ENCODE results near the gene GP1BA. TPM values are rescaled to one million over a fixed set of nuclear protein-coding genes. Genes with fewer than 3 reads are reported as not detected.

The GP1BA gene
- polyA plus RNA-seq, 1 donor from 2014 or later = 0.26 TPM

Other genes starting within 250 kb of the GP1BA start
- gene PELP1, start 228.1 kb upstream of the GP1BA start, polyA plus RNA-seq = 12.7 TPM
- gene ARRB2, start 221.6 kb upstream of the GP1BA start, polyA plus RNA-seq = 21.5 TPM
- 48.1 TPM for gene MED11, start 200.8 kb upstream of the GP1BA start, polyA plus RNA-seq
- not detected for gene ZMYND15, start 192.4 kb upstream of the GP1BA start, polyA plus RNA-seq
- 17.7 TPM for gene CXCL16, start 192.3 kb upstream of the GP1BA start, polyA plus RNA-seq
- gene TM4SF5, start 160.4 kb upstream of the GP1BA start, polyA plus RNA-seq = not detected
- not detected for gene VMO1, start 145.9 kb upstream of the GP1BA start, polyA plus RNA-seq
- gene GLTPD2, start 143.3 kb upstream of the GP1BA start, polyA plus RNA-seq = not detected
- 261 TPM for gene PSMB6, start 136.1 kb upstream of the GP1BA start, polyA plus RNA-seq
- 4.9 TPM for gene PLD2, start 125.1 kb upstream of the GP1BA start, polyA plus RNA-seq
- 21.4 TPM for gene MINK1, start 98.9 kb upstream of the GP1BA start, polyA plus RNA-seq
- gene C17orf107, start 32.7 kb upstream of the GP1BA start, polyA plus RNA-seq = 1.0 TPM
- 0.89 TPM for gene CHRNE, start 29.2 kb upstream of the GP1BA start, polyA plus RNA-seq
- gene SLC25A11, start 7.8 kb downstream of the GP1BA start, polyA plus RNA-seq = 70.9 TPM
- gene RNF167, start 8.0 kb downstream of the GP1BA start, polyA plus RNA-seq = 27.3 TPM
- 1,903 TPM for gene PFN1, start 16.3 kb downstream of the GP1BA start, polyA plus RNA-seq
- gene ENO3, start 18.8 kb downstream of the GP1BA start, polyA plus RNA-seq = 3.1 TPM
- 97.1 TPM for gene SPAG7, start 35.5 kb downstream of the GP1BA start, polyA plus RNA-seq
- 19.1 TPM for gene CAMTA2, start 55.4 kb downstream of the GP1BA start, polyA plus RNA-seq
- gene INCA1, start 65.2 kb downstream of the GP1BA start, polyA plus RNA-seq = 0.36 TPM
- 15.0 TPM for gene KIF1C, start 65.7 kb downstream of the GP1BA start, polyA plus RNA-seq
- gene SLC52A1, start 103.1 kb downstream of the GP1BA start, polyA plus RNA-seq = not detected
- 1.4 TPM for gene ZFP3, start 146.2 kb downstream of the GP1BA start, polyA plus RNA-seq
- 11.7 TPM for gene ZNF232, start 179.6 kb downstream of the GP1BA start, polyA plus RNA-seq
- gene USP6, start 183.8 kb downstream of the GP1BA start, polyA plus RNA-seq = 0.05 TPM